Measurements from ENCODE around the gene SIL1.

- no peak for TF ChIP-seq TAF1 (IDR thresholded peaks at IDR 0.05; ENCODE audit: borderline replicate concordance, low read depth, low read length)
- no peak for TF ChIP-seq POLR2A (IDR thresholded peaks at IDR 0.05; ENCODE audit: low read depth, low read length)
- TF ChIP-seq POLR2AphosphoS5 (IDR thresholded peaks at IDR 0.05; ENCODE audit: low read depth, low read length) = no peak
Measured at GRCh38 chr5:139146809-139147482, 51.2 kb downstream of the SIL1 start.
